ENCODE measurements around the gene BCKDK.

The BCKDK gene

GRCh38 chr16:31108035-31108793 lies at the start of gene BCKDK:
TSS of gene BCKDK (plus strand) at chr16:31108386. CDS start at chr16:31109224, 838 bp downstream.
- peak; percentile 15 to 48 (median 26) for DNase-seq

GRCh38 chr16:31061126-31061812 lies 46.9 kb upstream of the BCKDK start:
- DNase-seq = no peak

GRCh38 chr16:31061813-31062440 lies 46.3 kb upstream of the BCKDK start:
- no peak for DNase-seq

DNA sequence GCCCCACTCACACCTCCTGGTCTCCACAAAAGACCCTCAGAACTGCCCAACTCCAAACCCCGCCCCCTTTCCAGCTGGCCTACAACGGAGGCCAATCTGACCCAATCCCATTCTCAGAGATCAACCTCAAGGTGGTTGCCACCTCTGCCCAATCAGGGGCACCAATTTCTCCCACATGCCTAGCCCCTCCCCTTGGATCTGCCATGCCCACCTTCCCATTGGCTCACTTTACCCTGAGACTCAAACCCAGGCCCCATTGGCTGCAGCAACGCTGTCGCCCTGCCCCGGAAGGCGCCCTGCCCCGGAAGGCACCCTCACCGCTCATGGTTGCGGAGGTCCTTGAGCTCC lies 44.7 kb upstream of the BCKDK start:
- no peak for DNase-seq

DNA sequence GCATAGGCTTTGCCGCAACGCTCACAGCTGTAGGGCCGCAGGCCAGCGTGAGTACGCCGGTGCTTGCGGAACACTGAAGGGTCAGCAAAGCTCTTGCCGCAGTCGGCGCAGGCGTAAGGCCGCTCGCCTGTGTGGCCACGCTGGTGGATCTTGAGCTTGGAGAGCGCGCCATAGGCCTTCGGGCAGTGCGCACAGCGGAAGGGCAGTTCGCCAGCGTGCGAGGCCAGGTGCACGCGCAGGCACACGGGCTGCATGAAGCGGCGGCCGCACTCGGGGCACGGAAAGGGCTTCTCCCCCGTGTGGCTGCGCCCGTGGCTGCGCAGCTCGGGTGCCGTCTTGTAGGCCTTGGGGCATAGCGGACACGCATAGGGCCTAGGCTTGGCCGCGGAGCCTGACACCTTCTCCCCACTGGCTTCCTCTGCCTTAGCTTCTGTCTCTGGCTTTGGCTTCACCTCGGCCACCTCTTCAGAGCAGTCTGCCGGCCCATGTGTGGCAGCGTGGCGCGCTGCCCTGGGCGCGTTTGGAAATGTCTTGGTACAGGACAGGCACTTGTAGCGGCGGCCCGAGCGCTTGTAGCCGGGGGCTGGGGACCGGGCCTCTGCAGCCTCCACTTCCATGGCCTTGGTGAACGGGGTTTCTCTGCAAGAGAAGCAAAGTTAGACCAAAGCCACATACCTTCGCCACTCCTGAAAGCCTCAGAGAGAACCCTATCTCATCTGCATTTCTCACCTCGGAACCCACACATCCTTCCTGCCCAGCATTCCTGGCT lies 44.2 kb upstream of the BCKDK start:
- DNase-seq = no peak

DNA sequence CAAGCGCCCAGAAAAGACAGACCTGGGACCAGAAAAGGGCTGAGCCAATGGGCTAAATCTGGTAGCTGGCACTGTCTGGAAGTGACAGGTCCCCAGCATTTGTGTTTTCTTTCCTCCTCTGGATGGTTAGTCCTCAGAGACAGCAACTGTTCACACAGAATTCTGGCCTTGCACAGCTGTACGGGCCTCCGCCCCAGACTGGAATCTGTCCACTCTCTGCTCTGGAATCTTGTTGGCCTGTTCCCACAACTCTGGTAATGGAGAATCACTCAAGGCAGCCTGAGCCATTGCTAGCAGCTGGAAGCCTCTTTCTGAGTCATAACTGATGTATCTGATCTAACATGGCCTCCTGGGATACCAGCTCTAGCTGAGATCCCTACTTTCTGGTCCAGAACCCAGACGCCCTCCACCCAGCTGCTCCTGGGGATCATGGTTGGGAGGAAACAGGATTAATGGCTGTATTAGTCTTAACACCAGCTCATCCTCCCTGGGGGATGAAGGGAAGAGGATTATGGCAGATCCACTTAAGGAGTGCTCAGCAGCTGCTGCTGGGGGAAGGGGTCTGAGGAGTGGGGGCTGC lies 43.2 kb upstream of the BCKDK start:
- no peak for DNase-seq

DNA sequence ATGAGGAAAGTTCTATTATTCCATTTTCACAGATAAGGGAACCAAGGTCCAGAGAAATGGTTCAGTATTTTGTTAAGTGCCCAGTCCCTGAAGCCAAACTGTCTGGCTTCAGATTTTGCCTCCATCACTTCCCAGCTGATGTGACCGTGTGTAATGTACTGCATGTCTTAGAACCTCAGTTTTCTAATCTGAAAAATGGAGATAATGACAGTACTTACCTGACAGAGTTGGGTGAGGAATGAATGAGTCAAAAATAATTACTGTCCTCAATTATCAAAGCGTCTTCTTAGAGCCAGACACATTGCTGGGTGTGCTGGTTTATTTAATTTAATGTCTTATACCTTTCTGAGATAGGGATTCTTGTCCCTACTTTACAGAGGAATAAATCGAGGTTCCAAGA lies 40.8 kb upstream of the BCKDK start:
- no peak for DNase-seq

- DNase-seq = no peak
These were observed 36.3 kb upstream of the BCKDK start for GRCh38 chr16:31071861-31072260.

DNA sequence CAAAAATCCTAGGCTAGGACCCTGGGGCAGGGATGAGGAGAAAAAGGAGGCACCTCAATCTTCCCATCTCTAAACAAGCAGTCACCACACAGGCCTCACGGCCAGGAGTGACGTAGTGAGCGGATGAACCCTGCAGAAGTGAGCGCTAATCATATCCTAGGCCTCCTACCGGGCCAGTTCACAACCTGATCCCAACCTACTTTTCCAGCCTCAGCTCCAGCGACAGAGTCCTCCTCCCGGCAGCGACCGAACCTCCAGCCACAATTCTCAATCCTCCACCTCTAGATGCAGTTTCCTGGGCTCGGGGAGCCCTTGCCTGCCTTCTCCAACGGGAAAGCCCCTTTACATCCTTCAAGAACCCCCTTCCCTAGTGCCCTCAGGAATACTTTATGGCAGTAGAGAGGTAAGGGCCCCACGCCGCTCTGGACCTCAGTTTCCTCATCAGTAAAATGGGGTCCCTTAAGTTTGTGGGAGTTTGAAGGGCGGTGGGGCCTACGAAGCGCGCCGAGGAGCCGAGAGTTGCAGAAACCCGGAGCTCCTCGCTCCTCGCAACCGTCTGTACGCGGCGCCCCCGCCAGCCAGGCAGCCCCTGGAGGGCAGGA lies 35.5 kb upstream of the BCKDK start:
- no peak for DNase-seq

GRCh38 chr16:31073142-31073969 lies 34.8 kb upstream of the BCKDK start:
- peak; percentile 59 to 79 (median 65) for DNase-seq

DNA sequence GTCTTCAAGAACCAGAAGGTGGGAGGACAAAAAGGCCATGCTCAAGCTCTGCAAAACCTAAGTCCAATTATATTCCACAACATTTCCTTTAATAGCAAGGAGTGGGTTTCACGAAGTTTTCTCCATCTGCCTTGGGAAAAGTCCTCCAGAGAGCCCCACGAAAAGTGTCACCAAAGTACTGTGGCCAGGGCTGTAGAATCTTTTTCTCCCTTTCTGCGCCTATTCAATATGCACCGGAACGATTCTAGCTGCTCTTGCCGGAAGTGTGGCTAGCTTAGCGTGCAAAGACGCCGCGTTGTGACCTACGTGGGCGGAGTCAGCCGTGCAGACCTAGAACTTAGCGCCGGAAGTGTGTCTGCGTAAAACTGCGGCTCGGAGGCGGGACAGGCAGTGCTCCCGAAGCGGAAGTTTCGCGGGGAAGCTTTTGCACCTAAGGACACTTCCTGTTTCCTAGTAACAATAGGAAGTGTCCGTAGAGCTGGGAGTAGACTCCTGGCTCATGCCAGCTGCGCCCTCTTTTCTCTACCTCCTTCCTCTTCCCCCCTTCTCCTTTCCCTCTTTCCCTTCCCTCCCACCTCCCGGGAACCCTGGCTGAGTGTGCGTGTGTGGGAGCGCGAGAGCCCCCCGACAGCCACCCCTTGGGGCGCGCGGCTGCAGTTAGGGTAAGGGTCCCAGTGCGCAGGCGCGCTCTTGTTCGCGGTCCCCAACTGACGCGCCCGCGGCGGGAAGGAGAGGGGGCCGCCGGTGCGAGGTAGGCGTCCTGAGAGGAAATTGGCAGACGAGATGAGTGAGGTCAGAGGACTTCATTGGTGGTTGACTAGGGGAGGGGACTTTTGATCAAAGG lies 34.0 kb upstream of the BCKDK start, which contains the start of the genes ZNF646 and ZNF668:
Gene ZNF646, plus strand, starts transcription at position 453 of the 844 bp plus-strand sequence. CDS start 1,903 bp downstream, outside the sequence.
Gene ZNF668, minus strand, starts transcription at position 271 of the 844 bp plus-strand sequence. CDS start 9,781 bp downstream, outside the sequence.
- DNase-seq = peak; percentile 88 to 95 (median 92)

DNA sequence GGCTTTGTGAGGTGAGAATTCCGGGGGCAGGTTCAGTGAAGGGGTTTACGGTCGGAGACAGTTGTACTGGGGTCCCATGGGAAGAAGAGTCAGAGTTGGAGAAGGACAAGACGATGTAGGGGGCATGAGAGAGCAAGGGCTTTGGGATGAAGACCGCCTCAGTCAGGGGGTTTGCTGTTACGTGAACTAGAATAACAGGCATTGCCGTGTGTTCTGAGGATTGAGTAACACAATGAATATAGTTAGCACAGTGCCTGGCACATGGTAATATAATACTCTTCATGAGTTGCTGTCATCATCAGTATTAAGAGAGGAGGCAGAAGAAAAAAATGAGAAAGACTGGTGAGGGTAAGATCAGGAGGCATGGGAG lies 33.4 kb upstream of the BCKDK start:
- DNase-seq = no peak

DNA sequence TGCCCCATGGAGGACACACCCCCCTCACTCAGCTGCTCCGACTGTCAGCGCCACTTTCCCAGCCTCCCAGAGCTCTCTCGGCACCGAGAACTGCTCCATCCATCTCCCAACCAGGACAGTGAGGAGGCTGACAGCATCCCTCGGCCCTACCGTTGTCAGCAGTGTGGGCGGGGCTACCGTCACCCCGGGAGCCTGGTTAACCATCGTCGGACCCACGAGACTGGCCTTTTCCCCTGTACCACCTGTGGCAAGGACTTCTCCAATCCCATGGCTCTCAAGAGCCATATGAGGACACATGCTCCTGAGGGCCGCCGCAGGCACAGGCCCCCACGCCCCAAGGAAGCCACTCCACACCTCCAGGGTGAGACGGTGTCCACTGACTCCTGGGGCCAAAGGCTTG lies 31.9 kb upstream of the BCKDK start:
- DNase-seq = no peak

DNA sequence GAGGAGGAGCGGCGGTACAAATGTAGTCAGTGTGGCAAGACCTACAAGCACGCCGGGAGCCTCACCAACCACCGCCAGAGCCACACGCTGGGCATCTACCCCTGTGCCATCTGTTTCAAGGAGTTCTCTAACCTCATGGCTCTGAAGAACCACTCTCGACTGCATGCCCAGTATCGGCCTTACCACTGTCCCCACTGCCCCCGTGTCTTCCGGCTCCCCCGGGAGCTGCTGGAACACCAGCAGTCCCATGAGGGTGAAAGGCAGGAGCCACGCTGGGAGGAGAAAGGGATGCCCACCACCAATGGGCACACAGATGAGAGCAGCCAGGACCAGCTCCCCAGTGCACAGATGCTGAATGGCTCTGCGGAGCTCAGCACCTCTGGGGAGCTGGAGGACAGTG lies 31.2 kb upstream of the BCKDK start:
- no peak for DNase-seq

DNA sequence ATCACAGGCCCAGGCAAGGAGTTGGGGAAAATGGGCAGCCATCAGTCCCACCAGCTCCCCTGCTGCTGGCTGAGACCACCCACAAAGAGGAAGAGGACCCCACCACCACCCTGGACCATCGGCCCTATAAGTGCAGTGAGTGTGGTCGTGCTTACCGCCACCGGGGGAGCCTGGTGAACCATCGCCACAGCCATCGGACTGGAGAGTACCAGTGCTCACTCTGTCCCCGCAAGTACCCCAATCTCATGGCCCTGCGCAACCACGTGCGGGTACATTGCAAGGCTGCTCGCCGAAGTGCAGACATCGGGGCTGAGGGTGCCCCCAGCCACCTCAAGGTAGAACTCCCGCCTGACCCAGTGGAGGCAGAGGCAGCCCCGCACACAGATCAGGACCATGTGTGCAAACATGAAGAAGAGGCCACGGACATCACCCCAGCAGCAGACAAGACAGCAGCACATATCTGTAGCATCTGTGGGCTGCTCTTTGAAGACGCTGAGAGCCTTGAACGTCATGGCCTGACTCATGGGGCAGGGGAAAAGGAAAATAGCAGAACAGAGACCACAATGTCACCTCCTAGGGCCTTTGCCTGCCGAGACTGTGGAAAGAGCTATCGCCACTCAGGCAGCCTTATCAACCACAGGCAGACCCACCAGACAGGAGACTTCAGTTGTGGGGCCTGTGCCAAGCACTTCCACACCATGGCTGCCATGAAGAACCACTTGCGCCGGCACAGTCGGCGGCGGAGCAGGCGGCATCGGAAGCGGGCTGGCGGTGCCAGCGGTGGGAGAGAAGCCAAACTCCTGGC lies 30.4 kb upstream of the BCKDK start:
- no peak for DNase-seq

GRCh38 chr16:31078597-31079341 lies 29.4 kb upstream of the BCKDK start:
- no peak for DNase-seq

DNA sequence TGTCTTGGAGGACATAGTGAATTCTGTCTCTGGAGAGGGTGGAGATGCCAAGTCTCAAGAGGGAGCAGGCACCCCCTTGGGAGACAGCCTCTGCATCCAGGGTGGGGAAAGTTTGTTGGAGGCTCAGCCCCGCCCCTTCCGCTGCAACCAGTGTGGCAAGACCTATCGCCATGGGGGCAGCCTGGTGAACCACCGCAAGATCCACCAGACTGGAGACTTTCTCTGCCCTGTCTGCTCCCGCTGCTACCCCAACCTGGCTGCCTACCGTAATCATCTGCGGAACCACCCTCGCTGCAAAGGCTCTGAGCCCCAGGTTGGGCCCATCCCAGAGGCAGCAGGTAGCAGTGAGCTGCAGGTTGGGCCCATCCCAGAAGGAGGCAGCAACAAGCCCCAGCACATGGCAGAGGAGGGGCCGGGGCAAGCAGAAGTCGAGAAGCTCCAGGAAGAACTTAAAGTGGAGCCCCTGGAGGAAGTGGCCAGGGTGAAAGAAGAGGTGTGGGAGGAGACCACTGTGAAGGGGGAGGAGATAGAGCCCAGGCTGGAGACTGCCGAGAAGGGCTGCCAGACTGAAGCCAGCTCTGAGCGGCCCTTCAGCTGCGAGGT lies 28.7 kb upstream of the BCKDK start:
- DNase-seq = no peak

DNA sequence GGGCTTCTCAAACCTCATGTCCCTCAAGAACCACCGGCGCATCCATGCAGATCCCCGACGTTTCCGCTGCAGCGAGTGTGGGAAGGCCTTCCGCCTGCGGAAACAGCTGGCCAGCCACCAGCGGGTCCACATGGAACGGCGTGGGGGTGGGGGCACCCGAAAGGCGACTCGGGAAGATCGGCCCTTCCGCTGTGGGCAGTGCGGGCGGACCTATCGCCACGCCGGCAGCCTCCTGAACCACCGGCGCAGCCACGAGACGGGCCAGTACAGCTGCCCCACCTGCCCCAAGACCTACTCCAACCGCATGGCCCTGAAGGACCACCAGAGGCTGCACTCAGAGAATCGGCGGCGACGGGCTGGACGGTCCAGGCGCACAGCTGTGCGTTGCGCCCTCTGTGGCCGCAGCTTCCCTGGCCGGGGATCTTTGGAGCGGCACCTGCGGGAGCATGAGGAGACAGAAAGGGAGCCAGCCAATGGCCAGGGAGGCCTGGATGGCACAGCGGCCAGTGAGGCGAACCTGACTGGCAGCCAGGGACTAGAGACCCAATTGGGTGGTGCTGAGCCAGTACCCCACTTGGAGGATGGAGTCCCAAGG lies 28.1 kb upstream of the BCKDK start:
- no peak for DNase-seq
